ENCODE measurements around the gene PRKCQ.

- TF ChIP-seq CTCF (optimal IDR thresholded peaks at IDR 0.05 in 1 of 3, IDR thresholded peaks at IDR 0.05 in 1 of 3, conservative IDR thresholded peaks at IDR 0.05 in 1 of 3; ENCODE audit: extremely low read depth in 1 of 3, insufficient read depth in 2 of 3, low read length in 3 of 3), result no peak
- no peak for TF ChIP-seq EZH2 (IDR thresholded peaks at IDR 0.05; ENCODE audit: low read length)
Measured at GRCh38 chr10:6591668-6592067, 11.6 kb upstream of the PRKCQ start.

All from keratinocyte (primary cell).